ENCODE data around the gene C21orf58. TPM values are rescaled to one million over a fixed set of nuclear protein-coding genes. Genes with fewer than 3 reads are reported as not detected.

The C21orf58 gene
- polyA plus RNA-seq, 3 donors: 0.15 to 0.73 (median 0.21) TPM

- Histone ChIP-seq H4K20me1 (ENCODE audit: insufficient read depth, low read length) (no peaks in the 10 kb centered on the region), H3K9ac (ENCODE audit: insufficient read depth, low read length, poor library complexity, severe bottlenecking) (no peak overlapping the region), H3K36me3 (replicated peaks in 1 of 2; ENCODE audit: control insufficient read depth in 1 of 2, insufficient read depth in 2 of 2, low read length in 2 of 2) (peaks cover 98 to 100% of the 10 kb centered on the region in 2 donors), H3K27ac (ENCODE audit: low read depth in 1 of 2, low read length in 2 of 2) (no peak overlapping the region), H3K27me3 (ENCODE audit: control insufficient read depth in 2 of 2, insufficient read depth in 2 of 2, low read length in 2 of 2) (no peaks in the 10 kb centered on the region), H3K4me3 (replicated peaks in 1 of 3; ENCODE audit: low read depth in 2 of 3, low read length in 3 of 3) (no peak overlapping the region), H2AFZ (ENCODE audit: insufficient read depth, low read depth, low read length, poor library complexity, severe bottlenecking) (no peak overlapping the region), H3K9me3 (replicated peaks in 1 of 2; ENCODE audit: control insufficient read depth in 1 of 2, insufficient read depth in 1 of 2, low read length in 2 of 2) (no peaks in the 10 kb centered on the region), H3K79me2 (ENCODE audit: insufficient read depth, low read length) (no peaks in the 10 kb centered on the region), H3K4me1 (ENCODE audit: control insufficient read depth in 1 of 2, insufficient read depth in 2 of 2, low read length in 2 of 2) (no peaks in the 10 kb centered on the region), H3K4me2 (replicated peaks; ENCODE audit: extremely low read depth, low read length, poor library complexity, severe bottlenecking) (no peak overlapping the region)
- Mint-ChIP-seq H3K27me3 (ENCODE audit: low read depth in 3 of 3) (no peaks in the 10 kb centered on the region), H3K4me3 (no peak overlapping the region), H3K27ac (no peak overlapping the region), H3K9me3 (peaks cover 0 to 5% (median 0%) of the 10 kb centered on the region in 7 donors), H3K4me1 (no peaks in the 10 kb centered on the region), H3K36me3 (peaks cover 90 to 100% of the 10 kb centered on the region in 2 donors)
- WGBS (ENCODE audit: insufficient coverage): 97% methylated on average over 10 of the region's 13 CpGs
- no peak for DNase-seq
- TF ChIP-seq, protein P1, sequence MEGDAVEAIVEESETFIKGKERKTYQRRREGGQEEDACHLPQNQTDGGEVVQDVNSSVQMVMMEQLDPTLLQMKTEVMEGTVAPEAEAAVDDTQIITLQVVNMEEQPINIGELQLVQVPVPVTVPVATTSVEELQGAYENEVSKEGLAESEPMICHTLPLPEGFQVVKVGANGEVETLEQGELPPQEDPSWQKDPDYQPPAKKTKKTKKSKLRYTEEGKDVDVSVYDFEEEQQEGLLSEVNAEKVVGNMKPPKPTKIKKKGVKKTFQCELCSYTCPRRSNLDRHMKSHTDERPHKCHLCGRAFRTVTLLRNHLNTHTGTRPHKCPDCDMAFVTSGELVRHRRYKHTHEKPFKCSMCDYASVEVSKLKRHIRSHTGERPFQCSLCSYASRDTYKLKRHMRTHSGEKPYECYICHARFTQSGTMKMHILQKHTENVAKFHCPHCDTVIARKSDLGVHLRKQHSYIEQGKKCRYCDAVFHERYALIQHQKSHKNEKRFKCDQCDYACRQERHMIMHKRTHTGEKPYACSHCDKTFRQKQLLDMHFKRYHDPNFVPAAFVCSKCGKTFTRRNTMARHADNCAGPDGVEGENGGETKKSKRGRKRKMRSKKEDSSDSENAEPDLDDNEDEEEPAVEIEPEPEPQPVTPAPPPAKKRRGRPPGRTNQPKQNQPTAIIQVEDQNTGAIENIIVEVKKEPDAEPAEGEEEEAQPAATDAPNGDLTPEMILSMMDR (IDR thresholded peaks at IDR 0.05): no peak
- intact Hi-C loops (cut with micrococcal nuclease): no loop called here
These were observed 27.3 kb upstream of the C21orf58 start for GRCh38 chr21:46350981-46351380.

GRCh38 chr21:46350571-46350970 is 26.9 kb upstream of the C21orf58 start:
- 94% methylated on average over 4 of the region's 8 CpGs for WGBS (ENCODE audit: insufficient coverage)
- peaks cover 0 to 5% (median 0%) of the 10 kb centered on the region in 7 donors for H3K9me3 Mint-ChIP-seq

More at GRCh38 chr21:46350571-46350970, 26.9 kb upstream of the C21orf58 start:
- TF ChIP-seq, protein P1 (IDR thresholded peaks at IDR 0.05): no peak
- Histone ChIP-seq H3K9me3 (replicated peaks in 1 of 2; ENCODE audit: control insufficient read depth in 1 of 2, insufficient read depth in 1 of 2, low read length in 2 of 2) (no peaks in the 10 kb centered on the region), H3K4me3 (replicated peaks in 1 of 3; ENCODE audit: low read depth in 2 of 3, low read length in 3 of 3) (no peak overlapping the region), H3K79me2 (ENCODE audit: insufficient read depth, low read length) (peaks cover 1% of the 10 kb centered on the region), H3K4me1 (ENCODE audit: control insufficient read depth in 1 of 2, insufficient read depth in 2 of 2, low read length in 2 of 2) (no peaks in the 10 kb centered on the region), H3K4me2 (replicated peaks; ENCODE audit: extremely low read depth, low read length, poor library complexity, severe bottlenecking) (no peak overlapping the region), H3K27ac (ENCODE audit: low read depth in 1 of 2, low read length in 2 of 2) (no peak overlapping the region), H2AFZ (ENCODE audit: insufficient read depth, low read depth, low read length, poor library complexity, severe bottlenecking) (no peak overlapping the region), H4K20me1 (ENCODE audit: insufficient read depth, low read length) (no peaks in the 10 kb centered on the region), H3K9ac (ENCODE audit: insufficient read depth, low read length, poor library complexity, severe bottlenecking) (no peak overlapping the region), H3K36me3 (replicated peaks in 1 of 2; ENCODE audit: control insufficient read depth in 1 of 2, insufficient read depth in 2 of 2, low read length in 2 of 2) (peaks cover 98 to 100% of the 10 kb centered on the region in 2 donors), H3K27me3 (ENCODE audit: control insufficient read depth in 2 of 2, insufficient read depth in 2 of 2, low read length in 2 of 2) (no peaks in the 10 kb centered on the region)
- intact Hi-C loops (cut with micrococcal nuclease): no loop called here
- no peaks in the 10 kb centered on the region for H3K4me1 Mint-ChIP-seq
- no peak for DNase-seq
- no peak overlapping the region for H3K27ac Mint-ChIP-seq
- no peak overlapping the region for H3K4me3 Mint-ChIP-seq
- H3K27me3 Mint-ChIP-seq (ENCODE audit: low read depth in 3 of 3): no peaks in the 10 kb centered on the region
- H3K36me3 Mint-ChIP-seq: peaks cover 92 to 100% of the 10 kb centered on the region in 2 donors
